Panc1 (cell line): ENCODE measurements around the gene MAP3K20. TPM values are rescaled to one million over a fixed set of nuclear protein-coding genes. Genes with fewer than 3 reads are reported as not detected.

Experiments
- ATAC-seq: fragments of 200-7000 bp; cut with Tn5 transposase; 2 replicates; pipeline ENCODE4 v1.9.1; 2020; ENCODE audit warnings: mild to moderate bottlenecking, moderate library complexity
- BruUV-seq: library from RNA; stranded (reverse); fragments of 400-500 nt; replicated peaks from 2 replicates; lab custom pipeline; 2021; lab: Mats Ljungman, UMichigan
- CTCF ChIA-PET: fragments of 300-600 bp; sonication (Branson Sonifier 250); formaldehyde crosslinking; loops from one replicate; lab custom pipeline; 2022; ENCODE audit warnings: antibody characterized with exemption; lab: Charles Lee
- POLR2A ChIA-PET: fragments of 300-600 bp; sonication (Branson Sonifier 250); formaldehyde crosslinking; loops from one replicate; lab custom pipeline; 2022; ENCODE audit warnings: antibody characterized with exemption; lab: Charles Lee
- DNase-seq: peaks from one replicate; pipeline ENCODE4 v3.0.0-alpha.2; 2010; ENCODE audit warnings: low read depth, low spot score
- H3K27ac ChIP-seq: 2 replicates; pipeline ENCODE4 v1.5.1; 2011; ENCODE audit warnings: mild to moderate bottlenecking, low read length, inconsistent platforms
- H3K27me3 ChIP-seq: fragments of 200-500 bp; sonication (Bioruptor generic); 2 replicates; pipeline ENCODE4 v1.6.0; 2014; ENCODE audit warnings: low read length, inconsistent platforms; ENCODE audit not compliant: control insufficient read depth, insufficient read depth
- H3K36me3 ChIP-seq: fragments of 200-500 bp; sonication (Bioruptor generic); 2 replicates; pipeline ENCODE4 v1.5.1; 2014; ENCODE audit warnings: inconsistent platforms, mild to moderate bottlenecking, low read length, moderate library complexity; ENCODE audit not compliant: control insufficient read depth, insufficient read depth
- H3K4me1 ChIP-seq: 2 replicates; pipeline ENCODE4 v1.5.1; 2011; ENCODE audit warnings: inconsistent platforms, mild to moderate bottlenecking, low read length, moderate library complexity; ENCODE audit not compliant: control insufficient read depth, insufficient read depth
- H3K4me3 ChIP-seq, 2 experiments: 2 replicates each; pipeline ENCODE4 v1.5.1; 2011 to 2012; ENCODE audit warnings: low read depth in 2 of 2, low read length in 2 of 2, mild to moderate bottlenecking in 2 of 2, inconsistent platforms in 1 of 2, moderate library complexity in 1 of 2
- H3K9me3 ChIP-seq: fragments of 200-500 bp; sonication (Bioruptor generic); 2 replicates; pipeline ENCODE4 v1.5.1; 2014; ENCODE audit warnings: low read depth, mild to moderate bottlenecking, inconsistent platforms, low read length, moderate library complexity; ENCODE audit not compliant: control insufficient read depth, insufficient read depth
- POLR2AphosphoS5 ChIP-seq: IDR thresholded peaks from 2 replicates; pipeline ENCODE4 v1.6.1; 2012; ENCODE audit warnings: mild to moderate bottlenecking, low read depth, low read length, moderate library complexity
- SIN3A ChIP-seq: IDR thresholded peaks from 2 replicates; pipeline ENCODE4 v1.6.1; 2012; ENCODE audit warnings: low read depth, mild to moderate bottlenecking, low read length, moderate library complexity, borderline replicate concordance; ENCODE audit not compliant: insufficient read depth
- TCF7L2 ChIP-seq: IDR thresholded peaks from 2 replicates; pipeline ENCODE4 v1.6.1; 2011; ENCODE audit warnings: mild to moderate bottlenecking, low read depth, low read length, inconsistent platforms
- in situ Hi-C: cut with HindIII; loops from 2 replicates; pipeline ENCODE4 v1.10.0; 2016; ENCODE audit warnings: low sequenced_read_pairs, low pct_unique_long_range_greater_than_20kb
- intact Hi-C: fragments of 100-400 bp; cut with micrococcal nuclease; formaldehyde crosslinking; loops from one replicate; pipeline ENCODE4 v1.10.0; 2022; ENCODE audit not compliant: unreplicated experiment
- total RNA-seq: library from RNA; stranded (reverse); gene quantifications from one replicate; pipeline ENCODE4 v1.2.1, GENCODE V29; 2021; ENCODE audit not compliant: unreplicated experiment
- TF ChIP-seq, protein P1 (sequence below), 2 experiments: IDR thresholded peaks; 2 replicates each; pipeline ENCODE4 v1.6.1; 2011 to 2012; ENCODE audit warnings: low read depth in 2 of 2, control low read depth in 1 of 2, low read length in 1 of 2, mild to moderate bottlenecking in 1 of 2, moderate library complexity in 1 of 2; ENCODE audit not compliant: insufficient read depth in 1 of 2
- TF ChIP-seq, protein P2 (sequence below): fragments of 450-650 bp; IDR thresholded peaks from 2 replicates; pipeline ENCODE4 v1.5.1; 2017; ENCODE audit warnings: mild to moderate bottlenecking

The MAP3K20 gene
- total RNA-seq, 1 experiment from 2014 or later = 121 TPM

DNA sequence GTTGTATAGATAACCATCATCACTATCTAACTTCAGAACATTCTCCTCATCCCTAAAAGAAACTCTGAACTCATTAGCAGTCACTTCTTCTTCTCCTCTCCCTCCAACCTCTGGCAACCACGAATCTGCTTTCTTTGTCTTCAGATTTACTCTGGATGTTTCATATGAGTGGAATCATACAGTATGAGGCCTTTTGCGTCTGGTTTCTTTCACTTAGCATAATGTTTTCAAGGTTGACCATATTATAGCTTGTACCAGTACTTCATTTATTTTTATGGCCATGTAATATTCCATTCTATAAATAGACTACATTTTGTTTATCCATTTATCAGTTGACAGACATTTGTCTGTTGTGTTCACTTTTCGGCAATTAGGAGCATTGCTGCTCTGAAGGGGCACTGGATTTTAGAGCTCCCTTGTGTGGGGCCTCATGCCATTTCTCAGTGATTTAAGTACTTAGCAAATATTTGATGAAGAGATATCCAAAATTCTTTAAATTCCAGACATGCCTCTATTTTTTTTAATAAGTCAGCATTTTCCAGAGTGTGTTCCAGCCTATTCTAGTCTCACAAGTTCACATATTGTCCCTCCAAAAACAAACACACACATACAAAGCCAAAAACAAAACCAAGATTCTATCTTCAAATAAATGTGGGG, 22.5 kb upstream of the MAP3K20 start:
- DNase-seq (no peak), ATAC-seq (no peak)
- no TSS peak for BruUV-seq
- Histone ChIP-seq H3K36me3 (no peaks in the 10 kb centered on the region), H3K4me3 (no peak overlapping the region), H3K4me1 (peaks cover 47% of the 10 kb centered on the region), H3K9me3 (no peaks in the 10 kb centered on the region), H3K27ac (peak overlapping the region; percentile 99), H3K27me3 (no peaks in the 10 kb centered on the region)
- intact Hi-C loops = no loop called here
- ChIA-PET POLR2A (no interaction called here), CTCF (no interaction called here)
- in situ Hi-C loops = no loop called here
- TF ChIP-seq, protein P1, sequence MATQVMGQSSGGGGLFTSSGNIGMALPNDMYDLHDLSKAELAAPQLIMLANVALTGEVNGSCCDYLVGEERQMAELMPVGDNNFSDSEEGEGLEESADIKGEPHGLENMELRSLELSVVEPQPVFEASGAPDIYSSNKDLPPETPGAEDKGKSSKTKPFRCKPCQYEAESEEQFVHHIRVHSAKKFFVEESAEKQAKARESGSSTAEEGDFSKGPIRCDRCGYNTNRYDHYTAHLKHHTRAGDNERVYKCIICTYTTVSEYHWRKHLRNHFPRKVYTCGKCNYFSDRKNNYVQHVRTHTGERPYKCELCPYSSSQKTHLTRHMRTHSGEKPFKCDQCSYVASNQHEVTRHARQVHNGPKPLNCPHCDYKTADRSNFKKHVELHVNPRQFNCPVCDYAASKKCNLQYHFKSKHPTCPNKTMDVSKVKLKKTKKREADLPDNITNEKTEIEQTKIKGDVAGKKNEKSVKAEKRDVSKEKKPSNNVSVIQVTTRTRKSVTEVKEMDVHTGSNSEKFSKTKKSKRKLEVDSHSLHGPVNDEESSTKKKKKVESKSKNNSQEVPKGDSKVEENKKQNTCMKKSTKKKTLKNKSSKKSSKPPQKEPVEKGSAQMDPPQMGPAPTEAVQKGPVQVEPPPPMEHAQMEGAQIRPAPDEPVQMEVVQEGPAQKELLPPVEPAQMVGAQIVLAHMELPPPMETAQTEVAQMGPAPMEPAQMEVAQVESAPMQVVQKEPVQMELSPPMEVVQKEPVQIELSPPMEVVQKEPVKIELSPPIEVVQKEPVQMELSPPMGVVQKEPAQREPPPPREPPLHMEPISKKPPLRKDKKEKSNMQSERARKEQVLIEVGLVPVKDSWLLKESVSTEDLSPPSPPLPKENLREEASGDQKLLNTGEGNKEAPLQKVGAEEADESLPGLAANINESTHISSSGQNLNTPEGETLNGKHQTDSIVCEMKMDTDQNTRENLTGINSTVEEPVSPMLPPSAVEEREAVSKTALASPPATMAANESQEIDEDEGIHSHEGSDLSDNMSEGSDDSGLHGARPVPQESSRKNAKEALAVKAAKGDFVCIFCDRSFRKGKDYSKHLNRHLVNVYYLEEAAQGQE (IDR thresholded peaks at IDR 0.05; ENCODE audit: insufficient read depth in 1 of 2, low read depth in 2 of 2, low read length in 1 of 2) = no peak
- TF ChIP-seq SIN3A (no peak), POLR2AphosphoS5 (no peak), TCF7L2 (no peak)
- TF ChIP-seq, protein P2, sequence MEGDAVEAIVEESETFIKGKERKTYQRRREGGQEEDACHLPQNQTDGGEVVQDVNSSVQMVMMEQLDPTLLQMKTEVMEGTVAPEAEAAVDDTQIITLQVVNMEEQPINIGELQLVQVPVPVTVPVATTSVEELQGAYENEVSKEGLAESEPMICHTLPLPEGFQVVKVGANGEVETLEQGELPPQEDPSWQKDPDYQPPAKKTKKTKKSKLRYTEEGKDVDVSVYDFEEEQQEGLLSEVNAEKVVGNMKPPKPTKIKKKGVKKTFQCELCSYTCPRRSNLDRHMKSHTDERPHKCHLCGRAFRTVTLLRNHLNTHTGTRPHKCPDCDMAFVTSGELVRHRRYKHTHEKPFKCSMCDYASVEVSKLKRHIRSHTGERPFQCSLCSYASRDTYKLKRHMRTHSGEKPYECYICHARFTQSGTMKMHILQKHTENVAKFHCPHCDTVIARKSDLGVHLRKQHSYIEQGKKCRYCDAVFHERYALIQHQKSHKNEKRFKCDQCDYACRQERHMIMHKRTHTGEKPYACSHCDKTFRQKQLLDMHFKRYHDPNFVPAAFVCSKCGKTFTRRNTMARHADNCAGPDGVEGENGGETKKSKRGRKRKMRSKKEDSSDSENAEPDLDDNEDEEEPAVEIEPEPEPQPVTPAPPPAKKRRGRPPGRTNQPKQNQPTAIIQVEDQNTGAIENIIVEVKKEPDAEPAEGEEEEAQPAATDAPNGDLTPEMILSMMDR = no peak

GRCh38 chr2:173054466-173054865, 21.2 kb upstream of the MAP3K20 start:
- ChIA-PET CTCF (no interaction called here), POLR2A (interaction anchor here (0.6 kb wide), 1 partner anchor 163 kb away, joined by 3 read pairs; no protein-coding TSS in a partner anchor)
- DNase-seq (no peak), ATAC-seq (no peak)
- H3K9me3 ChIP-seq = no peaks in the 10 kb centered on the region
- in situ Hi-C loops (no loop called here), intact Hi-C loops (no loop called here)
- H3K36me3 ChIP-seq = no peaks in the 10 kb centered on the region
- peaks cover 34% of the 10 kb centered on the region for H3K4me1 ChIP-seq
- BruUV-seq = no TSS peak
- TF ChIP-seq SIN3A (no peak), TCF7L2 (no peak), POLR2AphosphoS5 (no peak)
- TF ChIP-seq, protein P1 (IDR thresholded peaks at IDR 0.05; ENCODE audit: insufficient read depth in 1 of 2, low read depth in 2 of 2, low read length in 1 of 2) = no peak
- TF ChIP-seq, protein P2 = no peak
- no peaks in the 10 kb centered on the region for H3K27me3 ChIP-seq
- H3K27ac ChIP-seq = peak overlapping the region; percentile 99; the same call in 1 of the 2 replicates
- H3K4me3 ChIP-seq = no peak overlapping the region
